ENCODE data around the gene PTGES3. TPM values are rescaled to one million over a fixed set of nuclear protein-coding genes. Genes with fewer than 3 reads are reported as not detected.
A peak's percentile ranks its signal among the peaks of the same experiment; 100 is the strongest.
"Not testable (repeated sequence)": the region's sequence is repeated elsewhere in the genome, so short reads cannot be mapped to it uniquely, and the experiment has no call there.

PTGES3 gene
- 100 to 1,000 TPM in 2 of 4 donors, 10 to 100 TPM in 2; 40.4 to 168 (median 102) TPM for total RNA-seq

- in situ Hi-C loops (cut with MboI; ENCODE audit: low pct_ligation_motif_present in 1 of 4, low pct_unique_long_range_greater_than_20kb in 1 of 4, low sequenced_read_pairs in 3 of 4) (no loop called here), intact Hi-C loops (cut with DNase I; ENCODE audit: low total_unique reads) (loop anchor here (2.0 kb wide), 1 partner anchor 37 kb away; the partner anchor contains the start of gene NACA)
- no peak for TF ChIP-seq CTCF (IDR thresholded peaks at IDR 0.05)
- TF ChIP-seq EP300 (IDR thresholded peaks at IDR 0.05; ENCODE audit: low read depth), result no peak
- peak; percentile 97 for TF ChIP-seq POLR2A (IDR thresholded peaks at IDR 0.05)
- TF ChIP-seq POLR2AphosphoS5 (IDR thresholded peaks at IDR 0.05), result peak; percentile 95 to 99 (median 97)
- Histone ChIP-seq H3K36me3 (no peaks in the 10 kb centered on the region), H3K4me3 (peak within 1 kb of the TSS; percentile 64 to 93 (median 86)), H3K27me3 (no peaks in the 10 kb centered on the region), H3K4me1 (peaks cover 0 to 43% (median 28%) of the 10 kb centered on the region in 4 donors), H3K27ac (peak within 1 kb of the TSS; percentile 100), H3K9me3 (no peaks in the 10 kb centered on the region)
- DNase-seq, result peak; percentile 98
- 0 to 3% methylated on average over 16 to 31 of the region's 64 CpGs for WGBS, 2 donors (ENCODE audit: low coverage in 1 of 2)
Measured at GRCh38 chr12:56688129-56688845, at the start of gene PTGES3. Gene PTGES3, minus strand, starts transcription at chr12:56688284. Its CDS starts 285 bp downstream, at chr12:56687999.

GRCh38 chr12:56728139-56728861 lies 40.2 kb upstream of the PTGES3 start:
- H3K27ac ChIP-seq, result no peak overlapping the region
- intact Hi-C loops (cut with DNase I; ENCODE audit: low total_unique reads) (loop anchor here (10.0 kb wide), 1 partner anchor 93 kb away; the partner anchor contains the start of gene BAZ2A), in situ Hi-C loops (cut with MboI; ENCODE audit: low pct_ligation_motif_present in 1 of 4, low pct_unique_long_range_greater_than_20kb in 1 of 4, low sequenced_read_pairs in 3 of 4) (no loop called here)

GRCh38 chr12:56726196-56726675 lies 38.2 kb upstream of the PTGES3 start:
- peaks cover 19 to 35% (median 31%) of the 10 kb centered on the region in 4 donors for H3K4me1 ChIP-seq
- peak overlapping the region; percentile 90 to 91 (median 91) for H3K27ac ChIP-seq
- H3K9me3 ChIP-seq; H3K4me3 ChIP-seq; DNase-seq; in situ Hi-C loops (cut with MboI; ENCODE audit: low pct_ligation_motif_present in 1 of 4, low pct_unique_long_range_greater_than_20kb in 1 of 4, low sequenced_read_pairs in 3 of 4); H3K27me3 ChIP-seq; H3K36me3 ChIP-seq: not testable (repeated sequence)
- intact Hi-C loops (cut with DNase I; ENCODE audit: low total_unique reads), result loop anchor here (10.0 kb wide), 1 partner anchor 91 kb away; the partner anchor contains the start of gene BAZ2A
- 86 to 95% methylated on average over 7 to 14 of the region's 15 CpGs for WGBS, 2 donors (ENCODE audit: low coverage in 1 of 2)

More at GRCh38 chr12:56728139-56728861, 40.2 kb upstream of the PTGES3 start:
- Histone ChIP-seq H3K4me1 (peaks cover 2 to 15% (median 11%) of the 10 kb centered on the region in 4 donors), H3K27me3 (no peaks in the 10 kb centered on the region), H3K9me3 (no peaks in the 10 kb centered on the region), H3K4me3 (no peak overlapping the region), H3K36me3 (peaks cover 0 to 5% (median 0%) of the 10 kb centered on the region in 4 donors)
- no peak for DNase-seq
- TF ChIP-seq EP300 (IDR thresholded peaks at IDR 0.05; ENCODE audit: low read depth) (no peak), POLR2A (IDR thresholded peaks at IDR 0.05) (no peak), CTCF (IDR thresholded peaks at IDR 0.05) (no peak), POLR2AphosphoS5 (IDR thresholded peaks at IDR 0.05) (no peak)
- 91 to 97% methylated on average over 8 to 11 of the region's 11 CpGs for WGBS, 2 donors (ENCODE audit: low coverage in 1 of 2)

- Histone ChIP-seq H3K27ac (peak overlapping the region; percentile 90 to 91 (median 91)), H3K36me3 (no peaks in the 10 kb centered on the region), H3K9me3 (no peaks in the 10 kb centered on the region), H3K4me3 (peak overlapping the region; percentile 11 to 83 (median 65)), H3K27me3 (no peaks in the 10 kb centered on the region), H3K4me1 (peaks cover 21 to 40% (median 37%) of the 10 kb centered on the region in 4 donors)
- intact Hi-C loops (cut with DNase I; ENCODE audit: low total_unique reads) (loop anchor here (2.0 to 10.0 kb wide), 2 partner anchors 37 to 91 kb away; partner anchors contain the start of genes BAZ2A and PTGES3), in situ Hi-C loops (cut with MboI; ENCODE audit: low pct_ligation_motif_present in 1 of 4, low pct_unique_long_range_greater_than_20kb in 1 of 4, low sequenced_read_pairs in 3 of 4) (no loop called here)
- WGBS, 2 donors (ENCODE audit: low coverage in 1 of 2), result 24 to 32% methylated on average over 7 of the region's 7 CpGs
- TF ChIP-seq POLR2A (IDR thresholded peaks at IDR 0.05) (no peak), EP300 (IDR thresholded peaks at IDR 0.05; ENCODE audit: low read depth) (no peak), CTCF (IDR thresholded peaks at IDR 0.05) (no peak), POLR2AphosphoS5 (IDR thresholded peaks at IDR 0.05) (no peak)
- DNase-seq, result no peak
Measured at GRCh38 chr12:56725723-56726102, 37.6 kb upstream of the PTGES3 start.

All from transverse colon (tissue), 4 donors.